ENCODE results near the gene FAM117A. TPM values are rescaled to one million over a fixed set of nuclear protein-coding genes. Genes with fewer than 3 reads are reported as not detected.

The FAM117A gene
- total and polyA plus RNA-seq, 2 experiments from 2014 or later: 14.9 to 27.9 TPM

- H3K4me3 ChIP-seq: no peak overlapping the region
- TF ChIP-seq CTCF (IDR thresholded peaks at IDR 0.05; ENCODE audit: poor library complexity) (no peak), EZH2 (IDR thresholded peaks at IDR 0.05; ENCODE audit: borderline replicate concordance) (no peak), EZH2phosphoT487 (IDR thresholded peaks at IDR 0.05; ENCODE audit: low read depth, severe bottlenecking, unreplicated experiment) (no peak)
- H3K4me2 ChIP-seq: no peak overlapping the region
- H3K36me3 ChIP-seq (replicated peaks; ENCODE audit: insufficient read depth, low read depth): no peaks in the 10 kb centered on the region
- no peaks in the 10 kb centered on the region for H3K9me3 ChIP-seq (ENCODE audit: low read depth)
- H3K4me1 ChIP-seq (ENCODE audit: insufficient read depth): peaks cover 3% of the 10 kb centered on the region
- no peak for DNase-seq (ENCODE audit: low spot score)
- H4K20me1 ChIP-seq (ENCODE audit: insufficient read depth, poor library complexity, severe bottlenecking): no peaks in the 10 kb centered on the region
- H2AFZ ChIP-seq: no peak overlapping the region
- H3K9me2 ChIP-seq (replicated peaks; ENCODE audit: insufficient read depth): no peaks in the 10 kb centered on the region
- WGBS (ENCODE audit: low lambda C conversion rate, missing lambda C conversion rate): 69% methylated on average over 9 of the region's 9 CpGs
- no peaks in the 10 kb centered on the region for H3K27me3 ChIP-seq
- H3K79me2 ChIP-seq: no peaks in the 10 kb centered on the region
- peak overlapping the region; percentile 87 for H3K27ac ChIP-seq
These were observed 48.1 kb downstream of the FAM117A start for GRCh38 chr17:49715717-49716279.

- no peak for TF ChIP-seq CTCF (IDR thresholded peaks at IDR 0.05; ENCODE audit: poor library complexity)
- TF ChIP-seq EZH2 (IDR thresholded peaks at IDR 0.05; ENCODE audit: borderline replicate concordance): no peak
- no peak for TF ChIP-seq EZH2phosphoT487 (IDR thresholded peaks at IDR 0.05; ENCODE audit: low read depth, severe bottlenecking, unreplicated experiment)
- H3K9me3 ChIP-seq (ENCODE audit: low read depth): no peaks in the 10 kb centered on the region
These were observed 48.7 kb downstream of the FAM117A start for GRCh38 chr17:49715216-49715615.

GRCh38 chr17:49708515-49709183 lies 55.3 kb downstream of the FAM117A start:
- Histone ChIP-seq H2AFZ (peak overlapping the region; percentile 61), H4K20me1 (ENCODE audit: insufficient read depth, poor library complexity, severe bottlenecking) (no peaks in the 10 kb centered on the region), H3K79me2 (peaks cover 16% of the 10 kb centered on the region), H3K9me2 (replicated peaks; ENCODE audit: insufficient read depth) (no peaks in the 10 kb centered on the region), H3K4me2 (peak overlapping the region; percentile 70), H3K4me3 (no peak overlapping the region), H3K4me1 (ENCODE audit: insufficient read depth) (peaks cover 9% of the 10 kb centered on the region), H3K9me3 (ENCODE audit: low read depth) (no peaks in the 10 kb centered on the region), H3K27ac (peak overlapping the region; percentile 4), H3K27me3 (no peaks in the 10 kb centered on the region), H3K36me3 (replicated peaks; ENCODE audit: insufficient read depth, low read depth) (no peaks in the 10 kb centered on the region)
- 77% methylated on average over 15 of the region's 15 CpGs for WGBS (ENCODE audit: low lambda C conversion rate, missing lambda C conversion rate)
- TF ChIP-seq EZH2 (IDR thresholded peaks at IDR 0.05; ENCODE audit: borderline replicate concordance) (no peak), CTCF (IDR thresholded peaks at IDR 0.05; ENCODE audit: poor library complexity) (no peak), EZH2phosphoT487 (IDR thresholded peaks at IDR 0.05; ENCODE audit: low read depth, severe bottlenecking, unreplicated experiment) (no peak)
- no peak for DNase-seq (ENCODE audit: low spot score)

More at GRCh38 chr17:49715216-49715615, 48.7 kb downstream of the FAM117A start:
- no peaks in the 10 kb centered on the region for H3K27me3 ChIP-seq
- H3K36me3 ChIP-seq (replicated peaks; ENCODE audit: insufficient read depth, low read depth): no peaks in the 10 kb centered on the region
- H3K27ac ChIP-seq: peak overlapping the region; percentile 68
- H3K4me2 ChIP-seq: no peak overlapping the region
- 89% methylated on average over 4 of the region's 4 CpGs for WGBS (ENCODE audit: low lambda C conversion rate, missing lambda C conversion rate)
- no peaks in the 10 kb centered on the region for H3K79me2 ChIP-seq
- H3K4me3 ChIP-seq: no peak overlapping the region
- DNase-seq (ENCODE audit: low spot score): no peak
- H4K20me1 ChIP-seq (ENCODE audit: insufficient read depth, poor library complexity, severe bottlenecking): no peaks in the 10 kb centered on the region
- H3K9me2 ChIP-seq (replicated peaks; ENCODE audit: insufficient read depth): no peaks in the 10 kb centered on the region
- H2AFZ ChIP-seq: no peak overlapping the region
- peaks cover 3% of the 10 kb centered on the region for H3K4me1 ChIP-seq (ENCODE audit: insufficient read depth)
